Panc1 (cell line): Measurements from ENCODE around the gene IGFLR1.

Experiments
- POLR2AphosphoS5 ChIP-seq: IDR thresholded peaks from 2 replicates; pipeline ENCODE4 v1.6.1; 2012; ENCODE audit warnings: mild to moderate bottlenecking, low read depth, low read length, moderate library complexity
- SIN3A ChIP-seq: IDR thresholded peaks from 2 replicates; pipeline ENCODE4 v1.6.1; 2012; ENCODE audit warnings: low read depth, mild to moderate bottlenecking, low read length, moderate library complexity, borderline replicate concordance; ENCODE audit not compliant: insufficient read depth
- TF ChIP-seq, protein P1 (sequence below): fragments of 450-650 bp; IDR thresholded peaks from 2 replicates; pipeline ENCODE4 v1.5.1; 2017; ENCODE audit warnings: mild to moderate bottlenecking

DNA sequence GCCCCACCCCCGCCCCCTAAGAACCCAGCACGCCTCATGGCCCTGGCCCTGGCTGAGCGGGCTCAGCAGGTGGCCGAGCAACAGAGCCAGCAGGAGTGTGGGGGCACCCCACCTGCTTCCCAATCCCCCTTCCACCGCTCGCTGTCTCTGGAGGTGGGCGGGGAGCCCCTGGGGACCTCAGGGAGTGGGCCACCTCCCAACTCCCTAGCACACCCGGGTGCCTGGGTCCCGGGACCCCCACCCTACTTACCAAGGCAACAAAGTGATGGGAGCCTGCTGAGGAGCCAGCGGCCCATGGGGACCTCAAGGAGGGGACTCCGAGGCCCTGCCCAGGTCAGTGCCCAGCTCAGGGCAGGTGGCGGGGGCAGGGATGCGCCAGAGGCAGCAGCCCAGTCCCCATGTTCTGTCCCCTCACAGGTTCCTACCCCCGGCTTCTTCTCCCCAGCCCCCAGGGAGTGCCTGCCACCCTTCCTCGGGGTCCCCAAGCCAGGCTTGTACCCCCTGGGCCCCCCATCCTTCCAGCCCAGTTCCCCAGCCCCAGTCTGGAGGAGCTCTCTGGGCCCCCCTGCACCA, 45.1 kb upstream of the IGFLR1 start:
- TF ChIP-seq SIN3A (no peak), POLR2AphosphoS5 (no peak)
- TF ChIP-seq, protein P1, sequence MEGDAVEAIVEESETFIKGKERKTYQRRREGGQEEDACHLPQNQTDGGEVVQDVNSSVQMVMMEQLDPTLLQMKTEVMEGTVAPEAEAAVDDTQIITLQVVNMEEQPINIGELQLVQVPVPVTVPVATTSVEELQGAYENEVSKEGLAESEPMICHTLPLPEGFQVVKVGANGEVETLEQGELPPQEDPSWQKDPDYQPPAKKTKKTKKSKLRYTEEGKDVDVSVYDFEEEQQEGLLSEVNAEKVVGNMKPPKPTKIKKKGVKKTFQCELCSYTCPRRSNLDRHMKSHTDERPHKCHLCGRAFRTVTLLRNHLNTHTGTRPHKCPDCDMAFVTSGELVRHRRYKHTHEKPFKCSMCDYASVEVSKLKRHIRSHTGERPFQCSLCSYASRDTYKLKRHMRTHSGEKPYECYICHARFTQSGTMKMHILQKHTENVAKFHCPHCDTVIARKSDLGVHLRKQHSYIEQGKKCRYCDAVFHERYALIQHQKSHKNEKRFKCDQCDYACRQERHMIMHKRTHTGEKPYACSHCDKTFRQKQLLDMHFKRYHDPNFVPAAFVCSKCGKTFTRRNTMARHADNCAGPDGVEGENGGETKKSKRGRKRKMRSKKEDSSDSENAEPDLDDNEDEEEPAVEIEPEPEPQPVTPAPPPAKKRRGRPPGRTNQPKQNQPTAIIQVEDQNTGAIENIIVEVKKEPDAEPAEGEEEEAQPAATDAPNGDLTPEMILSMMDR, result no peak
